Activated naive CD8-positive, alpha-beta T cell treated with anti-CD3 and anti-CD28 coated beads for 36 hours (primary cell): ENCODE results near the gene IQCF5. TPM values are rescaled to one million over a fixed set of nuclear protein-coding genes. Genes with fewer than 3 reads are reported as not detected.
"Not testable (repeated sequence)": the region's sequence is repeated elsewhere in the genome, so short reads cannot be mapped to it uniquely, and the experiment has no call there.

Experiments used
- DNase-seq: peaks from one replicate; pipeline ENCODE4 v3.0.0; 2021
- H3K27ac Mint-ChIP-seq: one replicate; pipeline ENCODE4 v1.8.0; 2022; ENCODE audit warnings: mild to moderate bottlenecking, moderate library complexity, mixed read lengths
- H3K27me3 Mint-ChIP-seq: one replicate; pipeline ENCODE4 v1.8.0; 2022; ENCODE audit warnings: mild to moderate bottlenecking, mixed read lengths
- H3K36me3 Mint-ChIP-seq: one replicate; pipeline ENCODE4 v1.8.0; 2021; ENCODE audit warnings: mild to moderate bottlenecking, mixed read lengths
- H3K4me1 Mint-ChIP-seq: one replicate; pipeline ENCODE4 v1.8.0; 2021; ENCODE audit warnings: mixed read lengths
- H3K4me3 Mint-ChIP-seq: one replicate; pipeline ENCODE4 v1.8.0; 2022; ENCODE audit warnings: mild to moderate bottlenecking, moderate library complexity, mixed read lengths
- H3K9me3 Mint-ChIP-seq: one replicate; pipeline ENCODE4 v1.8.0; 2022; ENCODE audit warnings: mixed read lengths
- total RNA-seq, 2 experiments: library from RNA; stranded (reverse); gene quantifications; one replicate each; pipeline ENCODE4 v1.2.3, GENCODE V29; 2021

Gene IQCF5
- total RNA-seq, 2 experiments from 2014 or later = not detected

- peaks cover 18% of the 10 kb centered on the region for H3K27me3 Mint-ChIP-seq
- H3K9me3 Mint-ChIP-seq = no peaks in the 10 kb centered on the region
Measured at GRCh38 chr3:51879937-51880336, 4.5 kb upstream of the IQCF5 start.

DNA sequence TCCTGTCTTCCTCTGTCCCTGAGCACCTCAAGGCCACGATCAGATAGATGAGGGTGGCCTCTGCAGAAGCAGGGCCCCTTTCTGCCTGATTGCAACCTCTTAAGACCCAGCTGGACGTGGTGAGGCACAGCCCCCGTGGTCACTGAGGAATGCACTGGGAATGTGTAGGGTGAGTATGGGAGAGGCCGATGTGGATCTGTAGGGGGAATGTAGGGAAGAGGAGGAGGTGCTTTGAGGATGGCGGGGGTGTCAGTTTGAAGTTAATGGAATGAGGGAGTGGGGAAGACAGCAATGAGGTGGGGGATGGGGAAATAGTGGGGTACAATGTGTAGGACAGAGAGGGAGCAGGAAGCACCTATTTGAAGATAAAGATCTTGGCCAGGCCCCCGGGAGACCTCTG lies 785 bp upstream of the IQCF5 start:
- Mint-ChIP-seq H3K4me3 (no peak overlapping the region), H3K4me1 (no peaks in the 10 kb centered on the region), H3K27ac (no peak overlapping the region), H3K27me3 (peaks cover 13% of the 10 kb centered on the region), H3K9me3 (no peaks in the 10 kb centered on the region), H3K36me3 (no peaks in the 10 kb centered on the region)
- no peak for DNase-seq

More at GRCh38 chr3:51879937-51880336, 4.5 kb upstream of the IQCF5 start:
- Mint-ChIP-seq H3K36me3 (no peaks in the 10 kb centered on the region), H3K27ac (no peak overlapping the region), H3K4me1 (no peaks in the 10 kb centered on the region), H3K4me3 (no peak overlapping the region)
- DNase-seq = no peak

GRCh38 chr3:51874889-51875288 lies 512 bp downstream of the IQCF5 start:
- Mint-ChIP-seq H3K36me3 (no peaks in the 10 kb centered on the region), H3K27me3 (peaks cover 23% of the 10 kb centered on the region), H3K4me1 (no peaks in the 10 kb centered on the region), H3K9me3 (no peaks in the 10 kb centered on the region), H3K27ac (no peak overlapping the region), H3K4me3 (no peak overlapping the region)
- DNase-seq = no peak

GRCh38 chr3:51874411-51874810 lies 990 bp downstream of the IQCF5 start:
- Mint-ChIP-seq H3K4me3 (no peak overlapping the region), H3K27ac (no peak overlapping the region), H3K27me3 (peaks cover 27% of the 10 kb centered on the region), H3K9me3 (no peaks in the 10 kb centered on the region), H3K36me3 (no peaks in the 10 kb centered on the region), H3K4me1 (no peaks in the 10 kb centered on the region)
- DNase-seq = no peak

GRCh38 chr3:51873876-51874275 lies 1.5 kb downstream of the IQCF5 start:
- Mint-ChIP-seq H3K36me3 (no peaks in the 10 kb centered on the region), H3K27me3 (peaks cover 31% of the 10 kb centered on the region), H3K27ac (no peak overlapping the region), H3K4me1 (no peaks in the 10 kb centered on the region), H3K4me3 (no peak overlapping the region), H3K9me3 (no peaks in the 10 kb centered on the region)
- no peak for DNase-seq

- Mint-ChIP-seq H3K36me3 (no peaks in the 10 kb centered on the region), H3K27ac (no peak overlapping the region), H3K9me3 (no peaks in the 10 kb centered on the region), H3K27me3 (peaks cover 26% of the 10 kb centered on the region), H3K4me1 (no peaks in the 10 kb centered on the region), H3K4me3 (no peak overlapping the region)
- no peak for DNase-seq
Measured at GRCh38 chr3:51873253-51873766, 2.1 kb downstream of the IQCF5 start.

DNA sequence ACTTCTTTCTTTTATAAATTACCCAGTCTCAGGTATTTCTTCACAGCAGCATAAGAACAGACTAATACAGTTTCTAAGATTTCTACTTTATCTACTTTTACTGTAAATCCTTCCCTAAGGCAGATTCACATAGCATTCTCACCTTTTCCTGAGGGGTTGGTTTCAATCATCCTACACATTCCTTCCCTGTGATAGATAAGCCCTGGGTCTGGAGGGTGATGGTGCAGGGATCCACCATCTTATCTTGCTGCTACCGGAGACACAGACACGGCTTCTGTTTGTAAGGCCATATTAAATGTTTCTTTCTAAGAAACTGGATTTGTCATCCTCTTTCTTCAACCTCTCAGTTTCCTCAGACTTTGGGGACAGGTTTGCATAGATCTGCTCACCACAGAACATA lies 6.1 kb downstream of the IQCF5 start:
- Mint-ChIP-seq H3K4me1 (no peaks in the 10 kb centered on the region), H3K36me3 (no peaks in the 10 kb centered on the region), H3K27me3 (peaks cover 31% of the 10 kb centered on the region), H3K27ac (no peak overlapping the region), H3K4me3 (no peak overlapping the region), H3K9me3 (no peaks in the 10 kb centered on the region)
- no peak for DNase-seq

- not testable (repeated sequence) for H3K4me1 Mint-ChIP-seq, H3K9me3 Mint-ChIP-seq, DNase-seq, H3K4me3 Mint-ChIP-seq, H3K36me3 Mint-ChIP-seq, H3K27ac Mint-ChIP-seq
- peaks cover 31% of the 10 kb centered on the region for H3K27me3 Mint-ChIP-seq
Measured at GRCh38 chr3:51868896-51869295, 6.5 kb downstream of the IQCF5 start.

DNA sequence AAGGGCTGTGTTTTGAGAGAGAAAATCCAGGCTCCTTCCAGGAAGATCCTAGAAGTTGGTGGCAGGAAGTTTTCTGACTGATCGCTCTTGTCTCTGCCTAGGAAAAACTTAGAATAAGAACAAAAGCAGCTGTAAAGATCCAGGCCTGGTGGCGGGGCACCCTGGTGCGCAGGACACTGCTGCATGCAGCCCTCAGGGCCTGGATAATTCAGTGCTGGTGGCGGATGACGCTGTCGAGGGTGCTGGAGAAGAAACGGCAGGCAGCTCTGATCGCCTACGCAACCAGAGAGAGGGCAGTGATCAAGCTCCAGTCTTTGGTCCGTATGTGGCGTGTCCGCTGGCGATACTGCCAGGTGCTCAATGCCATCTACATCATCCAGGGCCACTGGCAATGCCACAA lies 12.5 kb downstream of the IQCF5 start:
- Mint-ChIP-seq H3K4me3 (no peak overlapping the region), H3K27ac (no peak overlapping the region), H3K36me3 (no peaks in the 10 kb centered on the region), H3K9me3 (no peaks in the 10 kb centered on the region), H3K27me3 (peaks cover 18% of the 10 kb centered on the region), H3K4me1 (no peaks in the 10 kb centered on the region)
- no peak for DNase-seq

- Mint-ChIP-seq H3K4me1 (peaks cover 2% of the 10 kb centered on the region), H3K27me3 (peaks cover 20% of the 10 kb centered on the region), H3K4me3 (no peak within 1 kb of the TSS), H3K36me3 (no peaks in the 10 kb centered on the region), H3K27ac (no peak within 1 kb of the TSS), H3K9me3 (no peaks in the 10 kb centered on the region)
- no peak for DNase-seq
Measured at GRCh38 chr3:51860703-51861665, 14.4 kb downstream of the IQCF5 start, which contains the start of gene IQCF2. Gene IQCF2, plus strand, starts transcription at chr3:51861615. Its CDS starts 52 bp downstream, at chr3:51861667.

DNA sequence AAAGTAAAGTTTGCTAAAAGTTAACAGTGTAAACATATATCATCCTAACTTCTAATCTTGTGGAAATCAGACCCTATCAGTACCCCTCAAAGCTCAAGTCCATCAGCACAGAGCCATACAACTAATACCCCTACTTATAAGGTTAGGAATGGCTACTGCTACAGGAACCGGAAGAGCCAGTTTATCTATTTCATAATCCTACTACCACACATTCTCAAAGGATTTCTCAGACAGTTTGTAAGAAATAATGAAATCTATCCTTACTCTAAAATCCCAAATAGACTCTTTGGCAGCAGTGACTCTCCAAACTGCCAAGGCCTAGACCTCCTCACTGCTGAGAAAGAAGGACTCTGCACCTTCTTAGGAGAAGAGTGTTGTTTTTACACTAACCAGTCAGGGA lies 20.0 kb downstream of the IQCF5 start:
- DNase-seq, H3K36me3 Mint-ChIP-seq, H3K4me3 Mint-ChIP-seq, H3K4me1 Mint-ChIP-seq, H3K27ac Mint-ChIP-seq, H3K9me3 Mint-ChIP-seq: not testable (repeated sequence)
- peaks cover 29% of the 10 kb centered on the region for H3K27me3 Mint-ChIP-seq

DNA sequence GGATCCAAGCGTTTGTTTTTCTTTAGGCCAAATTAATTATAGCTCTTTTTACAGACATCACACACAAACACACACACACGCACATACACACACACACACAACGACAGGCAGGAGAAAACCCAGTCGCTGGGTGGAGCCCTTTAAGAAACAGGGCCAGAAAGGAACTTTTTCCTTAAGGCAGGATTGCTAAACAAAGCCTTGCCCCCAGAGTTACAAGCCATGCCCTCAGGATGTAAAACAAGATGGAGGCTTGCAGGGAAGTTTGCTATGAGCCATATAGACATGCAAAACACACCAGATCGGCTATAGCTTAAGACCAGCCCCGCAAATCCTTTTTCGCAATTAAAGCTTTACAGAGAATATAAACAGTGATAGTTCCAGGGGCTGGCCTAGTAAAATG lies 30.3 kb downstream of the IQCF5 start:
- H3K27me3 Mint-ChIP-seq = peaks cover 51% of the 10 kb centered on the region
- no peaks in the 10 kb centered on the region for H3K4me1 Mint-ChIP-seq
- H3K27ac Mint-ChIP-seq = no peak overlapping the region
- H3K9me3 Mint-ChIP-seq = peaks cover 17% of the 10 kb centered on the region
- DNase-seq = no peak
- H3K36me3 Mint-ChIP-seq = no peaks in the 10 kb centered on the region
- no peak overlapping the region for H3K4me3 Mint-ChIP-seq

- peaks cover 2% of the 10 kb centered on the region for H3K9me3 Mint-ChIP-seq
- H3K4me1 Mint-ChIP-seq = no peaks in the 10 kb centered on the region
- H3K27ac Mint-ChIP-seq = no peak overlapping the region
- H3K4me3 Mint-ChIP-seq = no peak overlapping the region
- no peaks in the 10 kb centered on the region for H3K36me3 Mint-ChIP-seq
- no peak for DNase-seq
- peaks cover 26% of the 10 kb centered on the region for H3K27me3 Mint-ChIP-seq
Measured at GRCh38 chr3:51836606-51837005, 38.8 kb downstream of the IQCF5 start.

GRCh38 chr3:51830836-51831385 lies 44.5 kb downstream of the IQCF5 start:
- Mint-ChIP-seq H3K9me3 (peaks cover 11% of the 10 kb centered on the region), H3K36me3 (peaks cover 4% of the 10 kb centered on the region), H3K4me3 (no peak overlapping the region), H3K27ac (no peak overlapping the region), H3K27me3 (peaks cover 21% of the 10 kb centered on the region), H3K4me1 (no peaks in the 10 kb centered on the region)
- DNase-seq = no peak

GRCh38 chr3:51830345-51830744 lies 45.1 kb downstream of the IQCF5 start:
- Mint-ChIP-seq H3K27me3 (peaks cover 21% of the 10 kb centered on the region), H3K36me3 (peaks cover 4% of the 10 kb centered on the region), H3K9me3 (peaks cover 11% of the 10 kb centered on the region), H3K27ac (no peak overlapping the region), H3K4me3 (no peak overlapping the region), H3K4me1 (no peaks in the 10 kb centered on the region)
- no peak for DNase-seq
